DOHH2 (cell line): ENCODE measurements around the gene PSME1.

ENCODE experiments used
- H3F3A ChIP-seq: fragments of 200-600 bp; sonication (generic), shearing (Covaris generic); 2 replicates; pipeline ENCODE4 v1.6.0; 2016; ENCODE audit warnings: antibody characterized with exemption, mild to moderate bottlenecking; ENCODE audit not compliant: control insufficient read depth, insufficient read depth
- H3K27ac ChIP-seq: fragments of 200-600 bp; sonication (generic); 2 replicates; pipeline ENCODE4 v1.5.1; 2014; ENCODE audit warnings: low read depth, mild to moderate bottlenecking, low read length, moderate library complexity
- H3K27me3 ChIP-seq: fragments of 200-600 bp; sonication (generic); 2 replicates; pipeline ENCODE4 v1.6.1; 2014; ENCODE audit warnings: mild to moderate bottlenecking, low read length, mixed read lengths; ENCODE audit not compliant: control insufficient read depth
- H3K36me3 ChIP-seq: fragments of 200-600 bp; sonication (generic); 2 replicates; pipeline ENCODE4 v1.6.1; 2014; ENCODE audit warnings: mild to moderate bottlenecking, low read length, moderate library complexity, mixed read lengths; ENCODE audit not compliant: control insufficient read depth
- H3K4me1 ChIP-seq: fragments of 200-600 bp; sonication (generic); 2 replicates; pipeline ENCODE4 v1.6.1; 2014; ENCODE audit warnings: mild to moderate bottlenecking, low read length, mixed read lengths; ENCODE audit not compliant: control insufficient read depth
- H3K4me2 ChIP-seq: fragments of 200-600 bp; sonication (generic); 2 replicates; pipeline ENCODE4 v1.6.0; 2014; ENCODE audit warnings: mild to moderate bottlenecking, low read length, moderate library complexity
- H3K4me3 ChIP-seq: fragments of 200-600 bp; sonication (generic); 2 replicates; pipeline ENCODE4 v1.5.1; 2014; ENCODE audit warnings: mild to moderate bottlenecking, low read length, mixed read lengths
- H3K79me2 ChIP-seq: fragments of 200-600 bp; sonication (generic); 2 replicates; pipeline ENCODE4 v1.6.1; 2014; ENCODE audit warnings: mild to moderate bottlenecking, low read length, mixed read lengths; ENCODE audit not compliant: control insufficient read depth
- H3K9me2 ChIP-seq: fragments of 200-600 bp; sonication (generic); replicated peaks from 2 replicates; pipeline ENCODE4 v1.6.1; 2014; ENCODE audit warnings: mild to moderate bottlenecking, low read length, mixed read lengths; ENCODE audit not compliant: control insufficient read depth
- H3K9me3 ChIP-seq: fragments of 200-600 bp; sonication (generic); 2 replicates; pipeline ENCODE4 v1.6.1; 2014; ENCODE audit warnings: antibody characterized with exemption, low read length, mixed read lengths; ENCODE audit not compliant: control insufficient read depth, insufficient read depth
- H4K20me1 ChIP-seq: fragments of 200-600 bp; sonication (generic); 2 replicates; pipeline ENCODE4 v1.6.0; 2014; ENCODE audit warnings: low read depth, mild to moderate bottlenecking, antibody characterized with exemption, low read length, moderate library complexity; ENCODE audit not compliant: control insufficient read depth, insufficient read depth
- CTCF ChIP-seq: fragments of 200-600 bp; sonication (generic); IDR thresholded peaks from one replicate; pipeline ENCODE4 v1.5.1; 2014; ENCODE audit warnings: antibody characterized with exemption, mild to moderate bottlenecking, low read depth, low read length; ENCODE audit not compliant: poor library complexity, severe bottlenecking
- EZH2phosphoT487 ChIP-seq: fragments of 200-600 bp; sonication (generic); IDR thresholded peaks from 2 replicates; pipeline ENCODE4 v1.6.1; 2017; ENCODE audit warnings: borderline replicate concordance, mild to moderate bottlenecking, antibody characterized with exemption, low read length, moderate library complexity, mixed read lengths

Gene PSME1

GRCh38 chr14:24135834-24136683, at the start of gene PSME1:
TSS of gene PSME1 (plus strand) at chr14:24136194. CDS start at chr14:24136263, 69 bp downstream.
- Histone ChIP-seq H3K4me3 (peak within 1 kb of the TSS; percentile 88), H3F3A (peaks cover 5% of the 10 kb centered on the region; the same call in 1 of the 2 replicates), H3K27me3 (no peaks in the 10 kb centered on the region), H3K4me2 (peak within 1 kb of the TSS; percentile 95), H3K36me3 (peaks cover 36% of the 10 kb centered on the region), H3K27ac (peak within 1 kb of the TSS; percentile 23; the same call in 1 of the 2 replicates), H3K9me3 (no peaks in the 10 kb centered on the region), H3K9me2 (no peaks in the 10 kb centered on the region), H3K4me1 (peaks cover 28% of the 10 kb centered on the region), H3K79me2 (peaks cover 37% of the 10 kb centered on the region), H4K20me1 (no peaks in the 10 kb centered on the region)
- TF ChIP-seq EZH2phosphoT487 (no peak), CTCF (no peak)

GRCh38 chr14:24087004-24087403, 49.0 kb upstream of the PSME1 start:
- TF ChIP-seq CTCF (no peak), EZH2phosphoT487 (no peak)
- Histone ChIP-seq H3F3A (no peaks in the 10 kb centered on the region), H3K4me1 (peaks cover 11% of the 10 kb centered on the region), H3K27ac (no peak overlapping the region), H3K9me3 (no peaks in the 10 kb centered on the region), H3K9me2 (no peaks in the 10 kb centered on the region), H3K36me3 (no peaks in the 10 kb centered on the region; the same call in 1 of the 2 replicates), H3K4me3 (no peak overlapping the region), H4K20me1 (no peaks in the 10 kb centered on the region), H3K27me3 (no peaks in the 10 kb centered on the region), H3K4me2 (no peak overlapping the region), H3K79me2 (no peaks in the 10 kb centered on the region)

- H3K27ac ChIP-seq = no peak overlapping the region
- H3K36me3 ChIP-seq = peaks cover 3% of the 10 kb centered on the region; the same call in 1 of the 2 replicates
- H3K9me3 ChIP-seq = no peaks in the 10 kb centered on the region
- H3K4me2 ChIP-seq = no peak overlapping the region
- peaks cover 6% of the 10 kb centered on the region for H3F3A ChIP-seq
- H3K4me3 ChIP-seq = no peak overlapping the region
- H3K9me2 ChIP-seq = no peaks in the 10 kb centered on the region
- no peaks in the 10 kb centered on the region for H3K79me2 ChIP-seq
- TF ChIP-seq CTCF (no peak), EZH2phosphoT487 (no peak)
- H4K20me1 ChIP-seq = no peaks in the 10 kb centered on the region
- peaks cover 13% of the 10 kb centered on the region for H3K4me1 ChIP-seq
- H3K27me3 ChIP-seq = no peaks in the 10 kb centered on the region
Observed at GRCh38 chr14:24088095-24088494, 47.9 kb upstream of the PSME1 start.
